ENCODE measurements around the gene COP1. TPM values are rescaled to one million over a fixed set of nuclear protein-coding genes. Genes with fewer than 3 reads are reported as not detected.

COP1 gene
- total and polyA plus RNA-seq, 2 donors (not counting 1 experiment from before 2014, with no cell fraction given) = 18.7 to 68.5 TPM

GRCh38 chr1:176177764-176178163, 29.3 kb downstream of the COP1 start:
- Mint-ChIP-seq H3K4me3 (no peak overlapping the region), H3K9me3 (ENCODE audit: insufficient read depth) (no peaks in the 10 kb centered on the region)
- intact Hi-C loops (cut with micrococcal nuclease) = no loop called here

GRCh38 chr1:176174108-176174507, 33.0 kb downstream of the COP1 start:
- peaks cover 83% of the 10 kb centered on the region for H3K79me2 ChIP-seq (ENCODE audit: control insufficient read depth, insufficient read depth, low read length)
- H3K27ac ChIP-seq (ENCODE audit: low read length in 2 of 2) = no peak overlapping the region
- intact Hi-C loops (cut with micrococcal nuclease) = no loop called here
- CTCF ChIA-PET = no interaction called here
- H3K4me3 ChIP-seq (ENCODE audit: control extremely low read depth in 1 of 5, extremely low read depth in 1 of 5, insufficient read depth in 1 of 5, low read depth in 2 of 5, low read length in 4 of 5) = no peak overlapping the region
- H3K4me1 ChIP-seq (ENCODE audit: control insufficient read depth in 2 of 2, insufficient read depth in 2 of 2, low read length in 2 of 2) = peaks cover 3 to 7% of the 10 kb centered on the region in 2 donors
- no peak overlapping the region for H3K4me2 ChIP-seq (replicated peaks; ENCODE audit: low read depth, low read length, poor library complexity, severe bottlenecking)
- Mint-ChIP-seq H3K27ac (no peak overlapping the region), H3K4me3 (no peak overlapping the region), H3K9me3 (ENCODE audit: insufficient read depth) (no peaks in the 10 kb centered on the region), H3K4me1 (peaks cover 10% of the 10 kb centered on the region), H3K27me3 (no peaks in the 10 kb centered on the region)
- no peak overlapping the region for H2AFZ ChIP-seq (ENCODE audit: insufficient read depth, low read depth, low read length, poor library complexity, severe bottlenecking)
- H4K20me1 ChIP-seq (ENCODE audit: control insufficient read depth, insufficient read depth, low read length, poor library complexity, severe bottlenecking) = peaks cover 34% of the 10 kb centered on the region
- POLR2A ChIA-PET = no interaction called here
- TF ChIP-seq CTCF (IDR thresholded peaks at IDR 0.05) (no peak), EZH2 (IDR thresholded peaks at IDR 0.05; ENCODE audit: borderline replicate concordance, insufficient read depth, low read depth, low read length, poor library complexity, severe bottlenecking) (no peak)
- H3K9me3 ChIP-seq (ENCODE audit: control extremely low read depth in 1 of 3, control insufficient read depth in 2 of 3, insufficient read depth in 1 of 3, low read length in 2 of 3) = peaks cover 0 to 1% (median 0%) of the 10 kb centered on the region in 3 donors
- no peak for ATAC-seq (ENCODE audit: low read depth)
- H3K27me3 ChIP-seq (replicated peaks in 1 of 4; ENCODE audit: control extremely low read depth in 1 of 4, control insufficient read depth in 3 of 4, insufficient read depth in 4 of 4, low read length in 3 of 4) = no peaks in the 10 kb centered on the region
- H3K9ac ChIP-seq (ENCODE audit: low read length) = no peak overlapping the region
- peaks cover 10 to 46% of the 10 kb centered on the region in 2 experiments for H3K36me3 ChIP-seq (replicated peaks in 1 of 2; ENCODE audit: control extremely low read depth in 1 of 2, control insufficient read depth in 1 of 2, extremely low read depth in 1 of 2, insufficient read depth in 2 of 2, low read length in 1 of 2)
- DNase-seq = no peak

More at GRCh38 chr1:176177764-176178163, 29.3 kb downstream of the COP1 start:
- no peaks in the 10 kb centered on the region for H3K27me3 ChIP-seq (replicated peaks in 1 of 4; ENCODE audit: control extremely low read depth in 1 of 4, control insufficient read depth in 3 of 4, insufficient read depth in 4 of 4, low read length in 3 of 4)
- no peak overlapping the region for H3K4me3 ChIP-seq (ENCODE audit: control extremely low read depth in 1 of 5, extremely low read depth in 1 of 5, insufficient read depth in 1 of 5, low read depth in 2 of 5, low read length in 4 of 5)
- H3K27ac Mint-ChIP-seq = no peak overlapping the region
- no peak overlapping the region for H2AFZ ChIP-seq (ENCODE audit: insufficient read depth, low read depth, low read length, poor library complexity, severe bottlenecking)
- no peak for ATAC-seq (ENCODE audit: low read depth)
- H3K9me3 ChIP-seq (ENCODE audit: control extremely low read depth in 1 of 3, control insufficient read depth in 2 of 3, insufficient read depth in 1 of 3, low read length in 2 of 3) = no peaks in the 10 kb centered on the region
- H3K27ac ChIP-seq (ENCODE audit: low read length in 2 of 2) = peak overlapping the region in 1 of 2 donors; percentile 51
- no peaks in the 10 kb centered on the region for H3K27me3 Mint-ChIP-seq
- peaks cover 27% of the 10 kb centered on the region for H4K20me1 ChIP-seq (ENCODE audit: control insufficient read depth, insufficient read depth, low read length, poor library complexity, severe bottlenecking)
- peak; percentile 27 for DNase-seq
- H3K4me1 Mint-ChIP-seq = peaks cover 20% of the 10 kb centered on the region
- no CpG with 5 or more reads among the region's 2 CpGs for WGBS (ENCODE audit: insufficient coverage)
- peaks cover 13 to 43% of the 10 kb centered on the region in 2 experiments for H3K36me3 ChIP-seq (replicated peaks in 1 of 2; ENCODE audit: control extremely low read depth in 1 of 2, control insufficient read depth in 1 of 2, extremely low read depth in 1 of 2, insufficient read depth in 2 of 2, low read length in 1 of 2)
- peak overlapping the region; percentile 22 for H3K9ac ChIP-seq (ENCODE audit: low read length)
- H3K4me1 ChIP-seq (ENCODE audit: control insufficient read depth in 2 of 2, insufficient read depth in 2 of 2, low read length in 2 of 2) = peaks cover 3 to 7% of the 10 kb centered on the region in 2 donors
- ChIA-PET POLR2A (no interaction called here), CTCF (no interaction called here)
- H3K79me2 ChIP-seq (ENCODE audit: control insufficient read depth, insufficient read depth, low read length) = peaks cover 89% of the 10 kb centered on the region
- TF ChIP-seq CTCF (IDR thresholded peaks at IDR 0.05) = no peak
- no peak for TF ChIP-seq EZH2 (IDR thresholded peaks at IDR 0.05; ENCODE audit: borderline replicate concordance, insufficient read depth, low read depth, low read length, poor library complexity, severe bottlenecking)
- peak overlapping the region; percentile 9 for H3K4me2 ChIP-seq (replicated peaks; ENCODE audit: low read depth, low read length, poor library complexity, severe bottlenecking)
